ENCODE results near the gene DUS2.
"Not testable (repeated sequence)": the region's sequence is repeated elsewhere in the genome, so short reads cannot be mapped to it uniquely, and the experiment has no call there.

Gene DUS2

GRCh38 chr16:68078701-68079375 is 55.8 kb downstream of the DUS2 start:
- DNase-seq: no peak

- no peak for DNase-seq
These were observed 56.2 kb downstream of the DUS2 start for GRCh38 chr16:68079376-68079625.

DNA sequence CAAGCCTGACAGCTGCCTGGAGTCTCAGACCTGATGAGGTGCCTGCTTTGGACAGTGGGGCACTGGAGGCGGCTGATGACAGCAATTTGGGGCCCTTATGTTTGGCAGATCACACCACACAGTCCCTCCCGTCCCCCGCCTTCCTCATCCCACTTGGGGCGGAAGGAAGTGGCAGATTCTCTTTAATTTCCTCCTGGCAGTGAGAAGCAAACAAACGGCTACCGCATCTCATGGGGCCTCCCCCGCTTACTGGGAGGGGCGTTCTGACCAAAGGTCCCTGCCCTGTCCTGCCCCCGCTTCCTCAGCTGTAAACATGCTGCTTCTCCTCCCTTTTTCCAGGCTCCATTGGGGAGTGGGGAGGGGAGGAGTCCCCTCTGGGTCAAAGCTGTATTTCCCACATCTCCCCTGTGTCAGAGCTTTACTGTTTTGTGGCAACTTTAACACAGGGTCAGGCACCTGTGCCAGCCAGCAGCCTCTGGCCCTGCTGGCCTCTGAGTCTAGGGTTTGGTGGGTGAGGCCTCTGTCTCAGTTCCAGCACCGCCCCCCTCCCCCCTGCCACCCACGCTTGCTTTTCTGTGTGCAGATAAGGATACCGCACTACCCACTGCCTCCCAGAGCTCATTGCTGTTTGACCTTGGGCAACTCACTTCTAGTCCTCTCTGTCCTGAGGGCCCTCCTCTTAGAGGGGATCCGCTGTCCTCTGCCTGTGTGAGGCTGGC is 56.7 kb downstream of the DUS2 start:
- peak; percentile 28 to 66 (median 56) for DNase-seq

GRCh38 chr16:68081861-68082628 is 59.0 kb downstream of the DUS2 start:
- DNase-seq: no peak

- no peak for DNase-seq
These were observed 59.6 kb downstream of the DUS2 start for GRCh38 chr16:68082629-68083238.

DNA sequence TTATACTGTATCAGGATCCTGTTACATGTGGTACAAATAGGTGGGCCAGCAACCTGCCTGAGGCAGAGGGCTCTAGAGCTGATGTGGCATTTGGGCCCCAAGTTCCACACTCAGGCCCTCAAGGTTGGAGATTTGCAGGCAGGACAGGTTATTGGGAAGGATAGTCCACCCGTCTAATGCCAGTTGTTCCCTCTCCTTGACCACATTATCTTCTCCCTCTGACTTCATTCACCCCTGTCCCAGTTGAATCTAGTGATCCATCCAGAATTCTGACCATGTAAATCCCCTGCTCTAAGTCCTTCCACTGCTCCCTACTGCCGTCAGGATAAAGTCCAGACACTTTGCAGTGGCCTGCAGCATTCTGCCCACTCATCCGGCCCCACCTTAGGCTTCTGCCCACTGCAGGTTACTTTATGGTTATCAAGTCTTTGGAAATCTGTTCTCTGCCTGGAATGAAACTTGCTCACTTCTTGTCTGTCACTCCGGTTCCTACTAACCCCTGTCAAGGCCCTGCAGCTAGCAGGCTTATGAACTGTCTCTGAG is 60.2 kb downstream of the DUS2 start:
- DNase-seq: no peak

DNA sequence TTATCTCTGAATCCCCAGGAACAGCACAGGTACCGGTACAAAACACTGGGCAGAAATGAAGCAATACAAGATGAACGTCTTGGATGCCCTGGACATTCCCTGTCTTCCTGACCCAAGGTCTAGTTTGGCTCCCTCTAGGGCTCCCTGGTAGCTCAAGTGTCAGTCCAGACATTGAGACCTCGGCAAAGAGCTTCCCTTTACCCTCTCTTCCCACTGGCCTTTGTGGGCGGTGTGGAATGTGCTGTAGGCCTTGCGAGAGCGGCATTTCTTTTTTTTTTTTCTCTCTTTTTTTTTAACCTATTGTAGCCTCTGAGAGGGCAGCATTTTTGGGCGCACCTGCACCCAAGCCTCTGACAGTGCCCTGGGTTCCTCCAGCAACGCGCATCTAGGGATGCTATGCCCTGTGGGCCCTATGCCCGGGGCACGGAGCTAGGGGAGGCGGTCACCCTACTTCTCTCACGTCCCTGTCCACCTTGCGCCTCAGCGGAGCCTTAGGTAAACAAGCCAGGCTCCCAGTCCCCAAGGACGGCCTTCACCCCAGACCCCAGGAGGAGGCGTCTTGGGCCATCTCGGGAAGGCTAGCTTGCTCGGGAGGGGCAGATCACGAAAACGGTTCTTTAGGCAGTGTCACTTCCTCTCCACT is 60.9 kb downstream of the DUS2 start:
- DNase-seq: no peak

DNA sequence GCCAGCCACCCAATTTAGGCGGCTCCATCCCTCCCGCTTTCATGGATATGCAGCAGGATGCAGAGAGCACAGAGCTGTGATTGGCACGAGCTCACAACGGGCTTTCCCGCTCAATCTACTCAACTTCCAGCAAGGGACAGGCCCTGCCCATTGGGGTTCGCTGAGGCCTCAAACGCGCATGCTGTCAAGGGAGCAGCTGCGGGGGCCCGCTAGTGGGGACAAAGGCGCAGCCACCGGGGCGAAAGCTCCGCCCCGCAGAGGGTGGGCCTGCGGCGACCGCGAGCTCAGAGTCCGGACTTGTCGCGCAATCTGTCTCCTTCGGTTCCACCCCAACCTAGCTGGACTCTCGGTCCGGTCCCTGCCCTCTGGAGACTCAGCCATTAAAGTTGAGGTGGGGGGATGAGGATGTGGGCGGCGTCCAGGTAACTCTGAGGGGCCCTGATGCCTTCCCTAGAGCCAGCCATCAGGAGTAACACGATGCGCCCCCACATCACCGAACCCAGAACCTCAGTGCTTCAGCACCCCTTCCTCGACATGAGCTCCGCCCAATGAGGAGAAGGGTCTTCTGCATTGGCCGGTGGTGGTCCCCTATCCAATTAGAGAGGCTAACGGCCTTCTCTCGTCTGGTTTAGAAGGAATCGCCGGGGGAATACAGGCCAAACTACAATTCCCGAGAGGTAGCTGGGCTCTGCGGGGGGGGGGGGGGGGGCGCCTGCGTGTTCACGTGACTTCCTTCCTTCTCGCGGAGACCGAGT is 61.6 kb downstream of the DUS2 start:
- DNase-seq: peak; percentile 70 to 96 (median 83)

GRCh38 chr16:68085259-68086071 is 62.4 kb downstream of the DUS2 start, which contains the start of gene NFATC3:
NFATC3 (plus strand) TSS chr16:68085370; CDS start chr16:68085682, 312 bp downstream.
- DNase-seq: peak; percentile 95 to 99 (median 97)

- DNase-seq: peak in 1 of 6 experiments; percentile 12
These were observed 63.3 kb downstream of the DUS2 start for GRCh38 chr16:68086336-68086841.

DNA sequence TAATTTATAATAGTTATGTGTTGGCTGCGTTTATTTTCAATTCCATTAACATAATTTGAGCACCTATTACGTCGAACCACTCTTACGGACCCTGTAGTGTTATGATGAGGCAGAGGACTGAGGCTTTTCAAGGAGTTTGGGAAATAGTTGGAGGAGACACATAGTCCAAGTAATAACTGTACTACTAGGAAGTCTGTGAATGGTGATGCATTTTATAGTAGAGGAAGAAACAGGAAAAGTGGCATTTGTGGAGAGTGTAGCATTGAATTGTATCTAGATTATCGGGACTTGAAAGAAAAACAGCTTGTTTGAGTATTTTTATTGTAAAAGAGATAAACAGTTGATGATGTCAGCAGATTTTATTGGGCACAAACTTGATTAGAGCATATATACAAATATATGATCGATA is 63.8 kb downstream of the DUS2 start:
- DNase-seq: no peak

- DNase-seq: no peak
These were observed 64.6 kb downstream of the DUS2 start for GRCh38 chr16:68087688-68088087.

DNA sequence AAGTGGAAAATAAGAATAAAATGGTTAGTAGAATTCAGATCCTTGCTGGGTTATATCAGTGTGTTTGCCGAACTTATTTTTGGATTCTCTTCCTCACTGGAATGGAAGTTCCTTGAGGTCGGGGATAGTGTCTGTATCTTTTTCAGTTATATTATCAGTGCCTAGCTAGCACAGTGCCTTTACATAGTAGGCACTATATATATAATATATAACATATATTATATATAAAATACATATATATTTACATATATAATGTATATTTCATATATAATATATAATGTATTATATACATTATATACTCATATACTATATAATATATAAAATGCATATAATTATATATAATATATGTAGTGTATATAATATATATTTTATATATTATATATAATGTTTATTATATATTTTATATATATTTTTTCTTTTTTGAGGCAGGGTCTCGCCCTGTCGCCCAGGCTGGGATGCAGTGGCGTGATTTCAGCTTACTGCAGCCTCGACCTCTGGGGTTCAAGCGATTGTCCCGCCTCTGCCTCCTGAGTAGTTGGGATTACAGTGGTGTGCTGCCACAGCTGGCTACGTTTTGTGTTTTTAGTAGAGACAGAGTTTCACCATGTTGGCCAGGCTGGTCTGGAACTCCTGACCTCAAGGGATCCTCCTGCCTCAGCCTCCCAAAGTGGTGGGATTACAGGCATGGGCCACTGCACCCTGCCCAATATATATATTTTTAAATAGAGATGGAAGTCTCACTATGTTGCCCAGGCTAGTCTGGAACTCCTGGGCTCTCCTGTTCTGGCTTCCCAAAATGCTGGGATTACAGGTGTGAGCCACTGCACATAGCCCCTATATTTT is 65.3 kb downstream of the DUS2 start:
- no peak for DNase-seq

- no peak for DNase-seq
These were observed 66.0 kb downstream of the DUS2 start for GRCh38 chr16:68089067-68089466.

DNA sequence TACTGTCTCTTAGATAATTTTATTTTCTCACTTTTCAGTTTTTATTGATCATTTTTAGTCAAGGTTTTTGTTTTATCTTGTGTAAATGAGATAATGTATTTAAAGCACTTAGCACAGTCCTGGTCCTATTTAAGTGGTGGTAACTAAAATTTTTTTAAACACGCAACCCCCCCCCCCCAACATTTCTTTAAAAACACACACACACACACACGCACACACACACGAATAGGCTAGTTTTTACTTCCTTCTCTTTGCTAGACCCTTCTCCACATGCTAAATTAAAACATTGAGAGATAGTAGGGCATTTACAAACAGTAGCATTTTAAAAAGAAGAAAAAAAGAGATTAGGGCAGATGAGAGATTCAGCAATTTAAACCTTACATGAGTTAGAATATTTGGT is 67.0 kb downstream of the DUS2 start:
- peak in 1 of 6 experiments; percentile 28 for DNase-seq

- DNase-seq: no peak
These were observed 67.4 kb downstream of the DUS2 start for GRCh38 chr16:68090533-68090932.

GRCh38 chr16:68091380-68092261 is 68.5 kb downstream of the DUS2 start:
- DNase-seq: no peak

GRCh38 chr16:68092275-68092674 is 69.2 kb downstream of the DUS2 start:
- DNase-seq: not testable (repeated sequence)
